ENCODE results near the gene FAM120B.

FAM120B gene

DNA sequence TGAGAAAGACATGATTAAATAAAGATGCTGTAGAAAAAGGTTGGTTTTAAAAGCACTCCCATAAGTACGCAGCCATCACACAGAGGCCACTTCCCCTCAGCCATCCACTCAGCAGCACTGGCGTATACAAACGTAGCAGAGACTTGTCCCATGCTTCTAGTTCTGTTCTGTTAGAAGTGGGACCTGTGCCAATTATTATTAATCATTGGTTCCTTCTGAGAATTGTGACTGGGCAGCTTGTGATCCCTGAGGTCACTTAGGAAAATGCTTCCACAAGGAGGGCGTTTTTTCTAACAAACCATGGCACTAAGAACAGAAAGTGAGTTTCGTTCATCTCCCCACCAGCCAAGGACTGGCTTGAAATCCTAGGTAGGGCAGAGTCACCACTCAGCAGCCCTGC lies 53.9 kb downstream of the FAM120B start:
- DNase-seq (ENCODE audit: low read depth): no peak

DNA sequence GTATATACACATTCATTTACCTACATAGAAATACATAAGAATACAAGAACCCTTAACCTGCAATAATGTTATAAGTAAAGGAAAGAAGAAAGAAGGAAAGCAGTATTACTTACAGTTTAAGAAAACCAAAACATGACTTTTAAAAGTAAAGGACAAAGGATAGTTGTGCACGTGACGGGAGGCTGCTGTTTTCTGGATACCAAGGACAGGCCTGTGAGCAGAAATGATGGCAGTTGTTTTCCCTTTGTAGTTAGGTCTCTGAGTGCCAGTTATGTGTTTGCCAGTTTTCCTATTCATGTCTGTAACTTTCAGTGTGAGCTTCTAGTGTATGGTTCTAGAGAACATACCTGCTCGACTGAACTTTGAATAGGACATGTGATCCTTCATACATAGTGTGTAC lies 54.8 kb downstream of the FAM120B start:
- no peak for DNase-seq (ENCODE audit: low read depth)

DNA sequence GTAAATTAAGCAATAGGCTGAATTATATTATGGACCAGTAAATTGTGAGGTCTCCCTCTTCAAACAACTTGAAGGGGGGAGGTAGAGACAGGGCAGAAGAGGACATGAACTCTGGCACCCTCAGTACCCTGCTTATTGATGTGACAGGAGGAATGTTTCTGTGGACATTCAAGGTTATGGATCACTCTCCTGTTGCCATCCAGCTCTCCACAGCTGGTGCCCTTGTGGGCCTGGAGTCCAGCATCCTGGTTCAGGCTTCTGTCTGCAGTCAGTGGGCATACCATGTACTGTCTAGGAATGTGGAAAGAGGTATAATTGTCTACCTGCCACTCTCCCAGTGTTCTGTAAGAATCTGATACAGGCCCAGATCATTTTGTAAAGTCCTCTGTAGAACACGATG lies 55.6 kb downstream of the FAM120B start:
- DNase-seq (ENCODE audit: low read depth): no peak

DNA sequence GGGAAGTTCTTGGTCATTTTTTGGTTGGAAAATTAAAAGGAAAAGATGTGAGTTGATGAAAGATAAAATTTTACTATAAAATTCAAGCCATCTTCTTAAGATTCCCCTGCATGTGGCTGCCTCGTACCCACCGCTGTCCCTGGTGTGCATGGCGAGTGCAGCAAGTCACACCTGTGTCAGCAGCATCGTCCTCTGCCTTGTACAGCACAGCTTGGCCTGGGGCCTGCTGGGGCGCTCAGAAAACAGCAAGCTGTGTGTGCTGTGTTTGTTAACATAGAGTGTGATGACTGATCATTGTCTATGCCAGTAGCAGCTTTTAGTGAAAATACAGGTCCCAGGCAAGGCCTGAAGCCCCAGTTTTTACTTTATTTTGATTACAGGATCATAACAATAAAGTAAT lies 56.7 kb downstream of the FAM120B start:
- no peak for DNase-seq (ENCODE audit: low read depth)

DNA sequence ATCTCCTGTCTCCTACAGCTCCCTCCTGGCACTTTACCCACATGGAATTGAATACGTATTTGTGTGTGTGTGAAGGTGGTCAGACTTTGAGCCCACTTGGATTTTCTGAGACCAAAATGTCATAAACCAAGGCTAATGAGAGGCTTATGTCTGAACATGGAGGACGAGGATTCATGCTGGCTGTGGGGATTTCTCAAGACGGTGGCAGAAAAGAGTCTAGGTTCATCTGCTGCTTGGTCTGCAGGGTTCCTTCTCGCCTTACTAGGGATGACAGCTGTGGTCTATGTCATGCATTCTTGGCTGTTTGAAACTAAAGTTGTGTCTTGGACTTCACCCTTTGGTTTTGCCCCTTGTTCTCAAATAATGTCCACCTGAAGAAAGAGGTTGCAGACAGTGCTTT lies 58.6 kb downstream of the FAM120B start:
- DNase-seq (ENCODE audit: low read depth): no peak

DNA sequence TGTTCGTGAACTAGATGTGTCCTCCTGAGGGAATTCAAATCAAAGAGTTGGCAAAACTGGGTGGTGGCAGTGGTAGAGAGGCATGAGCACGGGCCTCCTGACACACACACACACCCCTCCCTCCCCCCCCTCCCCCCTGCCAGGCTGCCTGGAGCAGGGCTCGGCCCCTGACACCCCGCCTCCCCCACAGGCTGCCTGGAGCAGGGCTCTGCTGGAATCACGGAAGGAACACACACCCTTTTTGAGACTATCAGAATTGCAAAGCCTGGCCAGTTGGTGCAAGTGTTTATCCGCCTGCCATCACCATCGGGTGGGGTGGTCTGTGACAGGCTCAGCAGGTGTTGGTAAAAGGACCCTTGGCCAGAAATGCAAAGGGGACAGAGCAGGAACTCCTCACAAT lies 59.0 kb downstream of the FAM120B start:
- DNase-seq (ENCODE audit: low read depth): no peak

DNA sequence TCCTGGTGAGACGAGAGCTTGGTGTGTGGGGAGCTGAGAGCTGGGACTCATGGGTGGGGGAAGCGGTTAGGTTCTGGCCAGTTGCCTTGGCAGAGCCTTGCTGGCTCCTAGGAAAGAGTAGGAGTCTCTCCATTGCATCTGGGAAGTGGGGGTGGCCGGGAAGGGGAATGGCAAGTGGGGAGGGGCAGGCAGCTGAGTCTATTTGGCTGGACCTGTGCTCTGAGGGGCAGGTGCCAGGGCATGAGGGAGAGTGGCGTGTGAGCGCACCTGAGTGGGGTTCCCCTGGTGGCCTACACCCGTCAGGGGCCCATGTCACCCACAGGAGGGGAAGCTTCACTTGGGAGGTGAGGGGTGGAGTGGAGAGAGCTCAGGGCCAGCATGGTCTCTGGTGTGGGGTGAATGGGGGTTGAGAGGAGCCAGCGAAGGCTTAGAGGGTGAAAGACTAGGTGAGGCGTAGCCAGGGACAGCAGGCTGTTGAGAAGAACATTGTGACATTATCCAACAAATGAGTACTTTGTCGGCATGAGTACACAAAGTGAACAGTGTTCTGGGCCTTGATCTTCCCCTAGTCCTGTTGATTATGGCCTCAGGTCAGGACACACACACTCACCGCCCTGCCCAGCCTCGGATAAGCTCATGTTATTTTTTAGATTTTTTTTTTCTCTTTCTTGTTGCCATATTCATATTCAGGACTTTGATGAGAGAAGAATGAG lies 59.8 kb downstream of the FAM120B start:
- no peak for DNase-seq (ENCODE audit: low read depth)

DNA sequence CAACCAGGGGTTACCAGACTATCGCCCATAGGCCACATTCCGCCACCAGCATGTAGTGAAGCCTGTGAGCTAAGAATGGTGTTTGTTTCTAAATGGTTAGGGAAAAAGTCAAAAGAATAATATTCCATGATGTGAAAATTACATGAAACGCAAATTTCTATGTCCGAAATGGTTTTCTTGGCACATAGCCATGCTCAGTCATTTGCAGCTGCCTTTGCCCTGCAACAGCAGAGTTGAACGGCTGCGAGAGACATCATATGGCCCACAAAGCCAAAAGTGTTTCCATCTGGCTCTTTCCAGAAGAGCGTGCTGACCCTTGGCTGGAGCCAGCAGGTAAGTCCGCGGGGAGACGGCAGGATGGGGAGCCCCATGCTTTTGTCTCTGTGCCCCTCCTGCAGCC lies 60.7 kb downstream of the FAM120B start:
- DNase-seq (ENCODE audit: low read depth): no peak

DNA sequence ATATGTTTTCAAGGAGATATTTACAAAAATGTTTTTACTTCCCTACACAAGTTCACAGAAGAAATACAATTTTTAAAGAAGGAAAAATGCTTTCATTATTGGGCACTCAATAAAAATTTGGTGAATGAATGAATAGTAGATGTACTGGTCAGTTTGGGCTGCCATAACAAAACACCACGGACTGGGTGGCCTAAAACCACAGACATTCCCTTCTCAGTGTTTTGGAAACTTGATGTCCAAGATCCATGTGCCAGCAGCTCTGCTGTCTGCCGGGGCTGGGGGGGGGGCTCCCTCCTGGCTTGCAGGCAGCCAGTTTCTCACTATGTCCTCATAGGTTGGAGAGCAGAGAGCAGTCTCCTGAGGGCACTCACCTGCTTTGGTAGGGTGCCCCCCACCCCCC lies 62.0 kb downstream of the FAM120B start:
- DNase-seq (ENCODE audit: low read depth): no peak

DNA sequence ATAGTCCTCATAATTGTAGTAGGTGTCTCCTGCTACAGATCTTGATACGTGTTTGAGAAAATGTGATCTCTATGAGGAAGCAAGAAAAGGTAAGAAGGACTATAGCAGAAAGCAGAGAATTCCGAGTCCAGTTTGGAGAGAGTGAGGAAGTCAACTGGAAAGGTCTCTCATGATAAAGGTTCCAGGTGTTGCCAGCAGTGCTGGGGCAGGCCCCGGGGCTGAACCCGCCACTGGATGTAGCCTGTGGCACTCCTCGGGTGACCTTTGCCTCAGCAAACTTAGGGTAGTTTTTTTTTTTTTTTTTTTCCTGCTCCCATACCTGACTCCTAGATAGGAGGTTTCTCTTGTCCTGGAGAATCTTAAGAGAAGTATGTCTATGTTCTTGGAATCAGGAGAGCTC lies 62.8 kb downstream of the FAM120B start:
- no peak for DNase-seq (ENCODE audit: low read depth)

DNA sequence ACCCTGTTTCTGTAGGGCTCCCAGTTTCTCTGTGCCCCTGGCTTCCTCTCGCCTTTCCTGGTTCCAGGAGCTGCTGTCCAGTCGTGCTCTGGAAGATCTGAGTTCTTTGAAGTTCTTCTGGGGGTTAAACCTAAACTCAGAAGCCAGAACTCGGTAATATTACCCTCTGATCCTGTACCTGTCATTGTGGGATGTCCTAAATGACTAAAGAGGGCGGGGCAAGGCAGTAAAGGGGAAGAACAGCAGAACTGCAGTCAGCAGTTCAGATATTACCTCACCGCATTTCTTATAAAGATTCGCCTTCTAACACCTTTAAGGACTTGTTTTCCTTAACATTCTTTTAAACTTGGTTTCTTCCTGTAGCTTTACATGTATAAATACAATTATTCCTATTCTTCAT lies 63.9 kb downstream of the FAM120B start:
- DNase-seq (ENCODE audit: low read depth): no peak

DNA sequence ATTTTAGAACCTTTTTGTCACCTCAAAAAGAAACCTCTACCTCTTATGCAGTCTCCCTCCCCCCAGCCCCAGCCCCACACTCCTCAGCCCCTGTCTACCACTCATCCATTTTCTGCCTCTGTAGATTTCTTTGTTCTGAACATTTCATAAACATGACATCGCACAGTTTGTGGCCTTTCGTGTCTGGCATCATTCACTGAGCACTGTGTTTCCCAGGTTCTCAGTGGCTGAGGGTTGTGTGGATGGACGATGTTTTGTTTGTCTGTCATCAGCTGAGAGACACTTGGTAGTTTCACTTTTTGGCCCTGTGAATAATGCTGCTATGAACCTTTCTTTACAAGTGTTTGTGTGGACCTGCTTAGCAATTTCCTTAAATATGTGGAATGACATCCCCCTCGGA lies 64.5 kb downstream of the FAM120B start:
- DNase-seq (ENCODE audit: low read depth): no peak

DNA sequence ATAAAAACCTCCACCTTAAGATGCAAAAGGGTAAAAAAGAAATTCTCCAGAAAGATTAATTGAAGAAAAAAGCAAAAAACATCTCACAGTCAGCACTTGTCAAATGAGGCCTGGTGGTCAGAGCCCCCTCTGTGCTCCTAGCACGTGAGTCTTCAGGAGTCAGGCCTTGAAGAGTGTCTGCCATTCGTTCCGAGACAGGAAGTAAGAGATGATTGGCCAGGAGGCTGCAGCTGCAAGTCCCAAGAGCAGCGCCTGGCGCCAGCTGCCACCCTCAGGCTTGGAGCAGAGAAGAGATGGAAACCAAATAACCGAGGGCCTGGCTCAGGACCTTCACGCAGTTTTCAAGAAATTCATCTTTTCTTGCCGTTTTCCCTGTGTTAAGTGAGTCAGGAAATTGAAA lies 65.0 kb downstream of the FAM120B start:
- DNase-seq (ENCODE audit: low read depth): no peak

DNA sequence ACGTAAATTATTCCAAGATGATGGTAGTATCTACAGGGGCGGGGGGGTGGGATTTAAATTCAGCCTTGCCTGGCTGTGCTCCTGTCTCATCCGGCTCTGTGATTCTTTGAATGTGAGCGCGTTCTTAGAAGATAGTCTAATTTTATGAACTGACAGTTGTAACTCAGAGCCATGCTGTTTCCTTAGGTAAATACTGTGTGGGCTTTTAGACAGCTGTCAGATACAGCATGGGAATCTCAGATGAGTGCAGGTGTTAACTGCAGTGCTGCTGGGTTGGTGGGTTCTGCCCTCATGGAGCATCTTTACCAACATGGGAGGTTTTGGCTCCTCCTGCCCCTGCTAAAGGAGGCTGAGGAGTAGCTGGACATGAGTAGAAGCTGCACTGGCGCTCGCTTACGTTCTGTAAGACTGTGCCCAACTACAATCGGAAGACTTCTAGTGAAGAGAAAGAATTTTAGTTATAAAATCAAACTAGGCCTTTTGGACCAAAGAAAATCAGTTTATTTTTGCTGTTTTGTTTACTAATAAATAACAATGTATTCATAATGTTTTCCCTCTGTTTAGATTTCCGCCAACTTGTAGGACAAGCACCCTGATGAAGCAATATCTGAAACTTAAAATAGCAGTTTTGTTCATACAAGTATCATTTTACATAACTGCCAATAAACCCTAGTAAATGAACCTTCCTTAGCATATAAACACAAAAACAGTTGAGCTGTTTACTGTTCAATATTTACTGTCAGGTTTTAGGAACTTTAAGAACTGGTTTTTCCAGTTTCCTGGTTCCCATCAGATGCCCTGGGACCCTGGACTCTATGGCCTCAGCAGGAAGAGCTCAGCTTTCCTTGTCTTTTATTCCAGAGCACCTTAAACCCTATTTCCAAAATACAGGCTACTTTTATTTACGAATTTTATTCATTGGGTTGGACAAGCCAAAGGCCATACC lies 66.1 kb downstream of the FAM120B start:
- DNase-seq (ENCODE audit: low read depth): no peak

DNA sequence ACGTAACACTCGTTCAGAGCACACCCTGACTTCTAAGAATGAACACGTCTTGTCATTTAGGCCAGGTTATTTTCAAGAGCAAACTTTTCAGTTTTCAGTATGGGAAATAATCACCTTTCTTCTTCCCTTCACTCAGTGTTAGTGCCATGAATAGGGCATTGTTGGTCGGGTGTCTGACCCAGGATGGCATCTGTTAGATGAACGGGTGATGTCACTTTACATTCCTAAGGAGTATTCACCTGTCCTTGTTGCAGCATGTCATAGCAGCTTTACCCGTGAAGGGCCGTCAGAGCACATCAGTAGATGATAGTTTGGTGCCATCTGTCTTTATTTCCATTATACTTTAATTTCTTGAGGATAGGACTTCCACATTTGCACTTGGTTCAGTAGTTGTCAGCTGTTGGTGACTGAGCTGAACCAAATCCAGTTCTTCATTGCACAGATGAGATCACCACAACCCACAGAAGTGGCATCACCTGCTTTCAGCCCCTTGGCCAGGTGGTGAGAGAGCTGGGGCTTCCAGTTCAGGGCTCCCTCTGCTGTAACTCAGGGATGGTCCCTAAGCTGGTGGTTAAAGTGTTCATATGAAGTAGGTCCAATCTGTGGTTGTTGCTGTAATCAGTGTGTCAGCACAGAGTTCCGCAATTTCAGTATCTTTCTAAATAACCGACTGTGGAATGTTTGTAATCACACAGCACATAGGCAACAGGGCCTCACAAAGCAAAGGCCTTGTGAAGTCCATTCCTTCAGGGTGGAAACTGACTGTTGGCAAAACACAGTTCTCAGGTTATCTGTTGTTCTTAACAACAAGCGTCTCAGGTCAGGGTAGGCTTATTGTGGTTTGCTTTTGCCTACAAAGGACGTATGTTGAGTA lies 68.2 kb downstream of the FAM120B start:
- no peak for DNase-seq (ENCODE audit: low read depth)

DNA sequence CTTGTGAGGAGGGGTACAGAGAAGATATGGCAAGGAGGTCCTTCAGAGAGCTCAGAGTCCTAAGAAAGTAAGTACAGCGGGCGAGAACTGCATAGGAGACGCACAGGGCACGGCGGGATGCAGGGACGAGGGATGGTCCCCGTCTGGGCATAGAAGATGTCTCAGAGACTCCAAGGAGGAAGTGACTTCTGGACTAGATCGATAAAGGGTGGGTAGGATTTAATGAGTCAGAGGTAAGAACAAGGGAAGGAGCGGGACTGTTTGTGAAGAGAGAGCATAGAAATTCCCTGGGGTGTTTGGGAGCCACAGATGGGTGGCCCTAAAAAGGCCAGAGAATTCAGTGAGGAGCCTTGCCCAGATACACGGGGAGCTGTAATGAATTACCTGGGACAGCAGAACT lies 69.1 kb downstream of the FAM120B start:
- DNase-seq (ENCODE audit: low read depth): no peak

DNA sequence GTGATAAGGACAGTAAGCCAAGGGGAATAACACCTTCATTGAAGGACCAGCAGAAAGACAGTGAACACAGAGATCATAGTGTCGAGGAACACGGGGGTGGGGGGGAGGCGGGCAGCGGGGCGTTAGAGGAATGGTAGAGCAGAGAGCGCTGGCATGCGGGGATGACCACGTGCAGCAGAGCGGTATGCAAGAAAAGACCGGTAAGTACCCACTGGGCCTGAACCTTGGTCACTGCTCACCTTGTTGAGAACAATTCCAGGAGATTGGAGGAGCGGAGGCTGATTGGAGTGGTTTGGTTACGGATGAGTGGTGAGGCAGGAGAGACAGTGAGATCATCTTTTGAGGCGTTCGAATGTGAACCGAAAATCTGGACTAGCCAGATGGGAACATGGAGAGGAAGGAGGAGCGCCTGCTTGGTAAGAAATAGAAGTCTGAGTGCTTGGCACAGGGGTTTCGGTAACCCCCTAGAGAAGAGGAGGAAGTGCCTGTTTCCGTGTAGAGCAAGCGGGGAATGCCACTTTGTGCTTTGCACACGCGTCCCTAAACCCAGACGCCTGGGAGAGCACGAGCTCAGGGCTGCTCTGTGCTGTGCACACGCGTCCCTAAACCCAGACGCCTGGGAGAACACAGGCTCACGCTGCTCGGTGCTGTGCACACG lies 70.0 kb downstream of the FAM120B start:
- no peak for DNase-seq (ENCODE audit: low read depth)

DNA sequence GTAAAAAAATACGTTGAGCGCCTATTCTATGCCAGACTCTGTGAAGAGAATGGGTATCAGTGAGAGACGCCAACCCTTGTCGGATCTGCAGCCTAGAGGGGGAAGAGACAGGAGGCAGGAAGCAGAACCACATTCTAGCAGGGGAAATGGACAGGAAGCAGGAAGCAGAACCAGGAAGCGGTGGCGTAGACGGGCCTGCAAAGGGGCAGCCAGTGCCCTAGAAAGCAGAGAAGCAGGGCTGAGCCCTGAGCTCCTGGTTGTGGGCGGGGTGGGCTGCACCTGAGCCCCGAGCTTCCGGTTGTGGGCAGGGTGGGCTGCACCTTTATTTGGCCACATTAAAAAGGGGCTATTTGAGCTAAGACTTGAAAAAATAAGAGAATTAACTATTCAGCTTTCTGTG lies 71.9 kb downstream of the FAM120B start:
- DNase-seq (ENCODE audit: low read depth): no peak

DNA sequence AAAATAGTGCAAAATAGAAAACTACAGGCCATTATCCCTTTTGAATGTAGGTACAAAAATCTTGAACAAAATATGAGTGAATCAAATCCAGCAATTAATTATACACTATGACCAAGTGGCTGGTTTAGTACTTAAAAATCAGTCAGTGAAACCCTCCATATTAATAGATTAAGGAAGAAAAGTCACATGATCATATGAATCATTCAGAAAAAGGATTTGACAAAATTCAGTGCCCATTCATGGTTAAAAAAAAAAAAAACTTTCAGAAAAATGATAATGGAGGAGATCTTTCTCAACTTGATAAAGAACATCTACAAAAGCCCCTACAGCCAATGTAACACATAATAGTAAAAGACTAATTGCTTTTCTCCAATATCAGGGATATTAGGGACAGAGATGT lies 75.0 kb downstream of the FAM120B start:
- no peak for DNase-seq (ENCODE audit: low read depth)

DNA sequence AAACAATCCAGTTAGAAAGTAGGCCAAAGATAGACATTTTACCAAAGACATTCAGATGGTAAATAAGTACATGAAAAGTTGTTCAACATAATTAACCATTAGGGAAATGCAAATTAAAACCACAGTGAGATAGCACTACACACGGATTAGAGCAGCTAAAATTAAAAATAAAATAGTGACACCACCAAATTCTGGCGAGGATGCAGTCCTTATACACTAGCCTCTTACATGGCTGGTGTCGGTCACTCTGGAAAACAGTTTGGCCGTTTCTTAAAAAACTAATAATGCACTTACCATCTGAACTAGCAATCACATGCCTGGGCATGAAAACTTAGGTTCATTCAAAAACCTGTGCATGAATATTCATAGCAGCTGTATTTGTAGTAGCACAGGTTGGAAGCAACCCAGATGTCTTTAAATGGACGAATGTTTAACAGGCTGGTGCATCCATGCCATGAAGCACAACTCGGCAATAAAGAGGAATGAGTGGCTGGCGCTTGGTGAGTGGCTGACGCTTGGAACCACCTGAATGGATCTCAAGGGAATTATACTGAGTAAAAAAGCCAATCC lies 77.0 kb downstream of the FAM120B start:
- no peak for DNase-seq (ENCODE audit: low read depth)

DNA sequence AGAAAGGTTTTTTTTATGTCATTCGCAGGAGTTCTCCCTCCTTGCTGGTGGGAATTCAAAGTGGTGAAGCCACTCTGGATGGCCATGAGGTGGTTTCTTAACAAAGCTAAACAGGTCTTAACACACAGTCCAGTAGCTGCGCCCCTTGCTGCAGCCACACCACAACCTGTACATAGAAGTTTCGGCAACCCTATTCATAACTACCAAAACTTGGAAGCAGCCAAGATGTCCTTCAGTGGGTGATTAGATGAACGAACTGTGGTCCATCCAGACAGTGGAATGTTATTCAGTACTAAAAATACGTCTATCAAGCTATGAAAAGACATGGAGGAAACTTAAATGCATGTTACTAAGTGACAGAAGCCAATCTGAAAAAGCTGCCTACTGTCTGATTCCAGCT lies 78.9 kb downstream of the FAM120B start:
- DNase-seq (ENCODE audit: low read depth): no peak

DNA sequence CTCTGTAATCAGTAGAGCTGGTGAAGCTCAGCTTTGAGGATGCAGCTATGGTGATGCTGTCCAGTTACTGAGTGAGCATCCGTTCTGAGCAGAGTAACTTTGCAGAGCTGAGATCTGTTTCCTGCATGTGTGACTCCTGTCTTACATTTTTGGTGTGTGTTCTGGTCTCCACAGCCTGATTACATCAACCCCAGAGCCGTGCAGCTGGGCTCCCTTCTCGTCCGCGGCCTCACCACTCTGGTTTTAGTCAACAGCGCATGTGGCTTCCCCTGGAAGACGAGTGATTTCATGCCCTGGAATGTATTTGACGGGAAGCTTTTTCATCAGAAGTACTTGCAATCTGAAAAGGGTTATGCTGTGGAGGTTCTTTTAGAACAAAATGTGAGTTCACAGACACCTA lies 81.6 kb downstream of the FAM120B start:
- DNase-seq (ENCODE audit: low read depth): no peak

Data from activated T-cell treated with anti-CD3 and anti-CD28 coated beads for 24 hours (primary cell).